Thyroid gland (tissue), 4 donors: Measurements from ENCODE around the gene METTL1. TPM values are rescaled to one million over a fixed set of nuclear protein-coding genes. Genes with fewer than 3 reads are reported as not detected.

Source experiments
- DNase-seq, 2 donors: peaks; one replicate each; pipeline ENCODE4 v3.0.0-alpha.2; 2019
- H3K27ac ChIP-seq, 3 donors: fragments of 200-600 bp; sonication (generic); 1 replicate in 2 of 3; 2 replicates in 1 of 3; pipeline ENCODE4 v1.5.1; 2016 to 2019; ENCODE audit warnings: mild to moderate bottlenecking in 1 of 3, moderate library complexity in 1 of 3
- H3K27me3 ChIP-seq: fragments of 200-600 bp; sonication (generic); one replicate; pipeline ENCODE4 v1.5.1; 2019
- H3K36me3 ChIP-seq, 2 donors: fragments of 200-600 bp; sonication (generic); one replicate each; pipeline ENCODE4 v1.5.1; 2016 to 2019
- H3K4me1 ChIP-seq, 2 donors: fragments of 200-600 bp; sonication (generic); one replicate each; pipeline ENCODE4 v1.5.1; 2017 to 2019
- H3K4me3 ChIP-seq, 3 donors: fragments of 200-600 bp; sonication (generic); replicated peaks in 1 of 3; 1 replicate in 2 of 3; 2 replicates in 1 of 3; pipeline ENCODE4 v1.5.1; 2016; ENCODE audit warnings: mild to moderate bottlenecking in 1 of 3
- H3K9me3 ChIP-seq: fragments of 200-600 bp; sonication (generic); one replicate; pipeline ENCODE4 v1.5.1; 2017
- CTCF ChIP-seq, 6 experiments: fragments of 200-600 bp in 3 of 6; fragments of 450-650 bp in 3 of 6; sonication (generic) in 3 of 6; IDR thresholded peaks; one replicate each; pipeline ENCODE4 v1.5.1; 2016 to 2019; ENCODE audit warnings: antibody characterized with exemption in 6 of 6, mild to moderate bottlenecking in 2 of 6, inconsistent platforms in 1 of 6, moderate library complexity in 1 of 6
- POLR2A ChIP-seq, 2 donors: fragments of 450-650 bp; IDR thresholded peaks; one replicate each; pipeline ENCODE4 v1.6.1; 2017; ENCODE audit warnings: antibody characterized with exemption in 2 of 2, mild to moderate bottlenecking in 2 of 2, moderate library complexity in 1 of 2
- WGBS, 2 donors: methylation state at CpG; one replicate each; pipeline ENCODE4 v1.1.5; 2017; 5-methylcytosine and 5-hydroxymethylcytosine counted together
- intact Hi-C: fragments of 100-400 bp; cut with DNase I; formaldehyde crosslinking; loops from one replicate; pipeline ENCODE4 v1.15.1; 2023
- total RNA-seq, 4 donors: library from RNA; depleted of rRNA; stranded (reverse); fragments of >200 nt; gene quantifications; one replicate each; pipeline ENCODE4 v1.2.3, GENCODE V29; 2016

The METTL1 gene
- total RNA-seq, 4 donors from 2014 or later: 7.9 to 24.5 (median 13.1) TPM

- peak; percentile 100 for DNase-seq
- Histone ChIP-seq H3K27me3 (no peaks in the 10 kb centered on the region), H3K4me3 (peak within 1 kb of the TSS; percentile 2 to 71 (median 68)), H3K27ac (peak within 1 kb of the TSS; percentile 63 to 84 (median 84)), H3K9me3 (no peaks in the 10 kb centered on the region), H3K4me1 (peaks cover 22 to 39% of the 10 kb centered on the region in 2 donors), H3K36me3 (peaks cover 21 to 25% of the 10 kb centered on the region in 2 donors)
- intact Hi-C loops: no loop called here
- TF ChIP-seq CTCF (IDR thresholded peaks at IDR 0.05) (peak in 1 of 6 experiments; percentile 21), POLR2A (IDR thresholded peaks at IDR 0.05) (peak; percentile 31 to 85)
- 0% methylated on average over 41 to 44 of the region's 58 CpGs for WGBS, 2 donors
These were observed 19.9 kb downstream of the METTL1 start, which contains the start of gene CDK4 for GRCh38 chr12:57751788-57752667. TSS of gene CDK4 (minus strand) at chr12:57752310. CDS start at chr12:57751717, 593 bp downstream.

- Histone ChIP-seq H3K27ac (peak overlapping the region in 2 of 3 donors; percentile 84), H3K4me3 (peak overlapping the region in 2 of 3 donors; percentile 68 to 71), H3K4me1 (peaks cover 19 to 35% of the 10 kb centered on the region in 2 donors), H3K36me3 (peaks cover 25 to 28% of the 10 kb centered on the region in 2 donors), H3K9me3 (no peaks in the 10 kb centered on the region), H3K27me3 (no peaks in the 10 kb centered on the region)
- WGBS, 2 donors: 8 to 15% methylated on average over 8 of the region's 8 CpGs
- TF ChIP-seq POLR2A (IDR thresholded peaks at IDR 0.05) (no peak), CTCF (IDR thresholded peaks at IDR 0.05) (no peak)
- intact Hi-C loops: no loop called here
- no peak for DNase-seq
These were observed 20.5 kb downstream of the METTL1 start for GRCh38 chr12:57751432-57751787.

- 91 to 92% methylated on average over 15 of the region's 15 CpGs for WGBS, 2 donors
- Histone ChIP-seq H3K4me3 (peak overlapping the region in 1 of 3 donors; percentile 68), H3K27ac (peak overlapping the region in 1 of 3 donors; percentile 84), H3K9me3 (no peaks in the 10 kb centered on the region), H3K4me1 (peaks cover 13 to 31% of the 10 kb centered on the region in 2 donors), H3K27me3 (no peaks in the 10 kb centered on the region), H3K36me3 (peaks cover 25 to 28% of the 10 kb centered on the region in 2 donors)
- intact Hi-C loops: no loop called here
- no peak for DNase-seq
- TF ChIP-seq POLR2A (IDR thresholded peaks at IDR 0.05): no peak
- no peak for TF ChIP-seq CTCF (IDR thresholded peaks at IDR 0.05)
These were observed 21.1 kb downstream of the METTL1 start for GRCh38 chr12:57750561-57751431.

- intact Hi-C loops: no loop called here
- H3K4me1 ChIP-seq: peaks cover 9 to 32% of the 10 kb centered on the region in 2 donors
- H3K9me3 ChIP-seq: no peaks in the 10 kb centered on the region
- no peak overlapping the region for H3K4me3 ChIP-seq
- no peak for DNase-seq
- peaks cover 25 to 28% of the 10 kb centered on the region in 2 donors for H3K36me3 ChIP-seq
- no peak for TF ChIP-seq POLR2A (IDR thresholded peaks at IDR 0.05)
- TF ChIP-seq CTCF (IDR thresholded peaks at IDR 0.05): no peak
- 94 to 95% methylated on average over 5 of the region's 5 CpGs for WGBS, 2 donors
- H3K27ac ChIP-seq: no peak overlapping the region
- H3K27me3 ChIP-seq: no peaks in the 10 kb centered on the region
These were observed 22.8 kb downstream of the METTL1 start for GRCh38 chr12:57749061-57749460.
